ENCODE results near the gene VSIG8. TPM values are rescaled to one million over a fixed set of nuclear protein-coding genes. Genes with fewer than 3 reads are reported as not detected.

VSIG8 gene
- total and polyA plus RNA-seq, 2 of the 8 experiments (the other 6 are each of a cell fraction or from before 2014, with no cell fraction given): not detected

GRCh38 chr1:159866066-159866465 is 3.6 kb upstream of the VSIG8 start:
- Histone ChIP-seq H3K4ac (replicated peaks; ENCODE audit: insufficient read length, low read depth, low read length) (no peak overlapping the region), H2AK5ac (ENCODE audit: low read depth, low read length) (no peak overlapping the region), H4K91ac (replicated peaks; ENCODE audit: insufficient read length, low read length) (no peak overlapping the region), H2AFZ (ENCODE audit: low read length) (no peak overlapping the region), H4K5ac (ENCODE audit: insufficient read length, low read depth, low read length) (no peak overlapping the region), H4K20me1 (replicated peaks in 1 of 2; ENCODE audit: control insufficient read depth in 1 of 2, insufficient read depth in 2 of 2, low read length in 2 of 2) (no peaks in the 10 kb centered on the region), H3K27me3 (replicated peaks in 1 of 4; ENCODE audit: control insufficient read depth in 3 of 4, extremely low read depth in 1 of 4, insufficient read depth in 3 of 4, low read length in 3 of 4) (no peaks in the 10 kb centered on the region; a peak in 2 of 7 replicates), H2BK5ac (ENCODE audit: low read depth, low read length) (no peak overlapping the region), H3K9me3 (ENCODE audit: insufficient read depth in 2 of 2, low read depth in 1 of 2, low read length in 1 of 2) (no peaks in the 10 kb centered on the region), H3K79me1 (ENCODE audit: low read depth, low read length) (no peaks in the 10 kb centered on the region), H2BK15ac (ENCODE audit: low read length) (no peak overlapping the region), H3K9ac (replicated peaks in 1 of 4; ENCODE audit: extremely low read depth in 1 of 4, low read depth in 3 of 4, low read length in 3 of 4) (no peak overlapping the region), H3K23ac (ENCODE audit: insufficient read length) (no peak overlapping the region), H2BK20ac (ENCODE audit: low read length) (no peak overlapping the region), H3K4me1 (replicated peaks in 1 of 4; ENCODE audit: control insufficient read depth in 3 of 4, insufficient read depth in 4 of 4, low read length in 3 of 4) (peaks cover 0 to 2% (median 0%) of the 10 kb centered on the region in 4 experiments; a peak in 1 of 7 replicates), H4K8ac (ENCODE audit: extremely low read depth, insufficient read depth, low read length) (0 out of 2 replicates have a peak overlapping the region, but pooled peaks have one; percentile 28), H3K4me3 (ENCODE audit: extremely low read depth in 1 of 4, insufficient read depth in 2 of 4, low read depth in 3 of 4, low read length in 4 of 4) (no peak overlapping the region), H3K56ac (replicated peaks; ENCODE audit: insufficient read length, low read depth, low read length) (no peak overlapping the region), H3K36me3 (ENCODE audit: control insufficient read depth in 2 of 4, insufficient read depth in 4 of 4, low read length in 3 of 4) (no peaks in the 10 kb centered on the region), H2BK120ac (replicated peaks; ENCODE audit: low read depth, low read length) (no peak overlapping the region), H3K14ac (ENCODE audit: insufficient read length) (no peak overlapping the region), H3K27ac (ENCODE audit: low read depth, low read length) (no peak overlapping the region), H3K23me2 (ENCODE audit: low read depth, low read length) (no peaks in the 10 kb centered on the region), H3K79me2 (ENCODE audit: control insufficient read depth in 1 of 2, insufficient read depth in 2 of 2, low read length in 2 of 2) (no peaks in the 10 kb centered on the region), H2BK12ac (ENCODE audit: low read depth, low read length) (no peak overlapping the region), H3K4me2 (ENCODE audit: insufficient read depth in 1 of 2, low read depth in 2 of 2, low read length in 2 of 2) (no peak overlapping the region), H3K18ac (ENCODE audit: extremely low read depth, low read length) (no peak overlapping the region)
- DNase-seq (ENCODE audit: low read depth in 1 of 2, low spot score in 2 of 2) (no peak), FAIRE-seq (no peak)
- ChIA-PET POLR2A (ENCODE audit: partially characterized antibody) (no interaction called here), CTCF (ENCODE audit: partially characterized antibody) (interaction anchor here (0.7 to 14.8 kb wide), 11 partner anchors 12 to 757 kb away, joined by 3 to 111 read pairs (median 4); no protein-coding TSS in a partner anchor)
- 82% methylated on average over 1 of the region's 1 CpG; no CpG with 5 or more reads in 1 of the 2 experiments for WGBS, 2 experiments (ENCODE audit: extremely low coverage in 1 of 2, insufficient coverage in 1 of 2, insufficient read length in 1 of 2, insufficient replicate concordance in 2 of 2, low coverage in 1 of 2, low lambda C conversion rate in 2 of 2, missing lambda C conversion rate in 1 of 2)
- TF ChIP-seq BCL11A (IDR thresholded peaks at IDR 0.05; ENCODE audit: low read depth in 2 of 2, low read length in 2 of 2) (no peak), HDAC2 (IDR thresholded peaks at IDR 0.05; ENCODE audit: borderline replicate concordance in 1 of 2, low read depth in 2 of 2, low read length in 2 of 2) (no peak), CHD1 (IDR thresholded peaks at IDR 0.05; ENCODE audit: low read depth, low read length) (no peak), KDM4A (IDR thresholded peaks at IDR 0.05; ENCODE audit: low read depth, low read length, severe bottlenecking) (no peak)
